Liver (tissue), 3 donors: ENCODE measurements around the gene CLTC.

Experiments
- EGR1 ChIP-seq, 2 donors: IDR thresholded peaks; 2 replicates each; pipeline ENCODE4 v1.6.1; 2016 to 2018; ENCODE audit warnings: antibody characterized with exemption in 2 of 2, low read depth in 2 of 2
- GABPA ChIP-seq, 2 donors: IDR thresholded peaks in 1 of 2; conservative IDR thresholded peaks in 1 of 2; 2 replicates each; pipeline ENCODE4 v1.6.1; 2016; ENCODE audit warnings: antibody characterized with exemption in 2 of 2, mild to moderate bottlenecking in 1 of 2, moderate library complexity in 1 of 2
- JUND ChIP-seq, 2 donors: IDR thresholded peaks; 2 replicates each; pipeline ENCODE4 v1.6.1; 2016; ENCODE audit warnings: antibody characterized with exemption in 2 of 2
- NR2F2 ChIP-seq: IDR thresholded peaks from 2 replicates; pipeline ENCODE4 v1.6.1; 2016; ENCODE audit warnings: antibody characterized with exemption
- RAD21 ChIP-seq, 2 donors: IDR thresholded peaks; 2 replicates each; pipeline ENCODE4 v1.6.1; 2016; ENCODE audit warnings: antibody characterized with exemption in 2 of 2, mild to moderate bottlenecking in 2 of 2
- TAF1 ChIP-seq: conservative IDR thresholded peaks from 2 replicates; pipeline ENCODE4 v1.6.1; 2016; ENCODE audit warnings: antibody characterized with exemption, mild to moderate bottlenecking
- YY1 ChIP-seq: IDR thresholded peaks from 2 replicates; pipeline ENCODE4 v1.6.1; 2016; ENCODE audit warnings: antibody characterized with exemption, mild to moderate bottlenecking
- TF ChIP-seq, protein P1 (sequence below): fragments of 150-350 bp; IDR thresholded peaks from 2 replicates; pipeline ENCODE4 v1.5.1; 2017; ENCODE audit warnings: improper control_type of control experiment, low read depth, low read length; ENCODE audit not compliant: missing input control
- TF ChIP-seq, protein P2 (sequence below): IDR thresholded peaks from 2 replicates; pipeline ENCODE4 v1.6.1; 2016; ENCODE audit warnings: antibody characterized with exemption
- TF ChIP-seq, protein P3 (sequence below): IDR thresholded peaks from 2 replicates; pipeline ENCODE4 v1.6.1; 2016; ENCODE audit warnings: antibody characterized with exemption
- TF ChIP-seq, protein P4 (sequence below): IDR thresholded peaks from 2 replicates; pipeline ENCODE4 v1.6.1; 2016; ENCODE audit warnings: antibody characterized with exemption, mild to moderate bottlenecking
- donor health status: healthy.
- donor health status: healthy.

DNA sequence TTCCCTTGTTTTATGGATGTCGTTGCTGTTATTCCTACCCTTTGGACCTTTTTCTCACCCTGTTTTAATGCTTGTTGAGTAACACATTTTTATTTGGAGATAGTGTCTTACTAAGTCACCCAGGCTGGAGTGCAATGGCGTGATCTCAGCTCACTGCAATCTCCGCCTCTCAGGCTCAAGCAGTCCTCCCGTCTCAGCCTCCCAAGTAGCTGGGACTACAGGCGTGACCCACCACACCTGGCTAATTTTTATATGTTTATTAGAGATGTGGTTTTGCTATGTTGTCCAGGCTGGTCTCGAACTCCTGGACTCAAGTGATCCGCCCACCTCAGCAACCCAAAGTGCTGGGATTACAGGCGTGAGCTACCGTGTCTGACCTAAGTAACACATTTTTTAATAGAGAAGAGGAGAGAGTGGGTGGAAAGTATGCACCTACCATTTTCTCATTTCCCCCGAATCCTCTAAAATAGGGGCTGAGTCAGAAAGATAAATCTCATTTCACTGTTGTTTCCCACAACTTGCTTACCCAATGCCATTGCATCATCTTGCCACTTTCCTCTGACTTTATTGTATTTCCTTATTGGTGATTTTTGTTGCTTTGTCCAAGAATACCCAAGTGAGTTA lies 47.3 kb upstream of the CLTC start:
- TF ChIP-seq, protein P1, sequence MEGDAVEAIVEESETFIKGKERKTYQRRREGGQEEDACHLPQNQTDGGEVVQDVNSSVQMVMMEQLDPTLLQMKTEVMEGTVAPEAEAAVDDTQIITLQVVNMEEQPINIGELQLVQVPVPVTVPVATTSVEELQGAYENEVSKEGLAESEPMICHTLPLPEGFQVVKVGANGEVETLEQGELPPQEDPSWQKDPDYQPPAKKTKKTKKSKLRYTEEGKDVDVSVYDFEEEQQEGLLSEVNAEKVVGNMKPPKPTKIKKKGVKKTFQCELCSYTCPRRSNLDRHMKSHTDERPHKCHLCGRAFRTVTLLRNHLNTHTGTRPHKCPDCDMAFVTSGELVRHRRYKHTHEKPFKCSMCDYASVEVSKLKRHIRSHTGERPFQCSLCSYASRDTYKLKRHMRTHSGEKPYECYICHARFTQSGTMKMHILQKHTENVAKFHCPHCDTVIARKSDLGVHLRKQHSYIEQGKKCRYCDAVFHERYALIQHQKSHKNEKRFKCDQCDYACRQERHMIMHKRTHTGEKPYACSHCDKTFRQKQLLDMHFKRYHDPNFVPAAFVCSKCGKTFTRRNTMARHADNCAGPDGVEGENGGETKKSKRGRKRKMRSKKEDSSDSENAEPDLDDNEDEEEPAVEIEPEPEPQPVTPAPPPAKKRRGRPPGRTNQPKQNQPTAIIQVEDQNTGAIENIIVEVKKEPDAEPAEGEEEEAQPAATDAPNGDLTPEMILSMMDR, result no peak
- TF ChIP-seq, protein P2, sequence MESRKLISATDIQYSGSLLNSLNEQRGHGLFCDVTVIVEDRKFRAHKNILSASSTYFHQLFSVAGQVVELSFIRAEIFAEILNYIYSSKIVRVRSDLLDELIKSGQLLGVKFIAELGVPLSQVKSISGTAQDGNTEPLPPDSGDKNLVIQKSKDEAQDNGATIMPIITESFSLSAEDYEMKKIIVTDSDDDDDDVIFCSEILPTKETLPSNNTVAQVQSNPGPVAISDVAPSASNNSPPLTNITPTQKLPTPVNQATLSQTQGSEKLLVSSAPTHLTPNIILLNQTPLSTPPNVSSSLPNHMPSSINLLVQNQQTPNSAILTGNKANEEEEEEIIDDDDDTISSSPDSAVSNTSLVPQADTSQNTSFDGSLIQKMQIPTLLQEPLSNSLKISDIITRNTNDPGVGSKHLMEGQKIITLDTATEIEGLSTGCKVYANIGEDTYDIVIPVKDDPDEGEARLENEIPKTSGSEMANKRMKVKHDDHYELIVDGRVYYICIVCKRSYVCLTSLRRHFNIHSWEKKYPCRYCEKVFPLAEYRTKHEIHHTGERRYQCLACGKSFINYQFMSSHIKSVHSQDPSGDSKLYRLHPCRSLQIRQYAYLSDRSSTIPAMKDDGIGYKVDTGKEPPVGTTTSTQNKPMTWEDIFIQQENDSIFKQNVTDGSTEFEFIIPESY, result no peak
- TF ChIP-seq, protein P3, sequence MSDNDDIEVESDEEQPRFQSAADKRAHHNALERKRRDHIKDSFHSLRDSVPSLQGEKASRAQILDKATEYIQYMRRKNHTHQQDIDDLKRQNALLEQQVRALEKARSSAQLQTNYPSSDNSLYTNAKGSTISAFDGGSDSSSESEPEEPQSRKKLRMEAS, result no peak
- TF ChIP-seq, protein P4, sequence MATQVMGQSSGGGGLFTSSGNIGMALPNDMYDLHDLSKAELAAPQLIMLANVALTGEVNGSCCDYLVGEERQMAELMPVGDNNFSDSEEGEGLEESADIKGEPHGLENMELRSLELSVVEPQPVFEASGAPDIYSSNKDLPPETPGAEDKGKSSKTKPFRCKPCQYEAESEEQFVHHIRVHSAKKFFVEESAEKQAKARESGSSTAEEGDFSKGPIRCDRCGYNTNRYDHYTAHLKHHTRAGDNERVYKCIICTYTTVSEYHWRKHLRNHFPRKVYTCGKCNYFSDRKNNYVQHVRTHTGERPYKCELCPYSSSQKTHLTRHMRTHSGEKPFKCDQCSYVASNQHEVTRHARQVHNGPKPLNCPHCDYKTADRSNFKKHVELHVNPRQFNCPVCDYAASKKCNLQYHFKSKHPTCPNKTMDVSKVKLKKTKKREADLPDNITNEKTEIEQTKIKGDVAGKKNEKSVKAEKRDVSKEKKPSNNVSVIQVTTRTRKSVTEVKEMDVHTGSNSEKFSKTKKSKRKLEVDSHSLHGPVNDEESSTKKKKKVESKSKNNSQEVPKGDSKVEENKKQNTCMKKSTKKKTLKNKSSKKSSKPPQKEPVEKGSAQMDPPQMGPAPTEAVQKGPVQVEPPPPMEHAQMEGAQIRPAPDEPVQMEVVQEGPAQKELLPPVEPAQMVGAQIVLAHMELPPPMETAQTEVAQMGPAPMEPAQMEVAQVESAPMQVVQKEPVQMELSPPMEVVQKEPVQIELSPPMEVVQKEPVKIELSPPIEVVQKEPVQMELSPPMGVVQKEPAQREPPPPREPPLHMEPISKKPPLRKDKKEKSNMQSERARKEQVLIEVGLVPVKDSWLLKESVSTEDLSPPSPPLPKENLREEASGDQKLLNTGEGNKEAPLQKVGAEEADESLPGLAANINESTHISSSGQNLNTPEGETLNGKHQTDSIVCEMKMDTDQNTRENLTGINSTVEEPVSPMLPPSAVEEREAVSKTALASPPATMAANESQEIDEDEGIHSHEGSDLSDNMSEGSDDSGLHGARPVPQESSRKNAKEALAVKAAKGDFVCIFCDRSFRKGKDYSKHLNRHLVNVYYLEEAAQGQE, result no peak
- TF ChIP-seq RAD21 (IDR thresholded peaks at IDR 0.05) (no peak), TAF1 (no peak), JUND (IDR thresholded peaks at IDR 0.05) (no peak), YY1 (no peak), NR2F2 (no peak), GABPA (IDR thresholded peaks at IDR 0.05 in 1 of 2, conservative IDR thresholded peaks at IDR 0.05 in 1 of 2) (no peak), EGR1 (IDR thresholded peaks at IDR 0.05; ENCODE audit: low read depth in 2 of 2) (no peak)
